ENCODE measurements around the gene MZF1.
"Not testable (repeated sequence)": the region's sequence is repeated elsewhere in the genome, so short reads cannot be mapped to it uniquely, and the experiment has no call there.

DNA sequence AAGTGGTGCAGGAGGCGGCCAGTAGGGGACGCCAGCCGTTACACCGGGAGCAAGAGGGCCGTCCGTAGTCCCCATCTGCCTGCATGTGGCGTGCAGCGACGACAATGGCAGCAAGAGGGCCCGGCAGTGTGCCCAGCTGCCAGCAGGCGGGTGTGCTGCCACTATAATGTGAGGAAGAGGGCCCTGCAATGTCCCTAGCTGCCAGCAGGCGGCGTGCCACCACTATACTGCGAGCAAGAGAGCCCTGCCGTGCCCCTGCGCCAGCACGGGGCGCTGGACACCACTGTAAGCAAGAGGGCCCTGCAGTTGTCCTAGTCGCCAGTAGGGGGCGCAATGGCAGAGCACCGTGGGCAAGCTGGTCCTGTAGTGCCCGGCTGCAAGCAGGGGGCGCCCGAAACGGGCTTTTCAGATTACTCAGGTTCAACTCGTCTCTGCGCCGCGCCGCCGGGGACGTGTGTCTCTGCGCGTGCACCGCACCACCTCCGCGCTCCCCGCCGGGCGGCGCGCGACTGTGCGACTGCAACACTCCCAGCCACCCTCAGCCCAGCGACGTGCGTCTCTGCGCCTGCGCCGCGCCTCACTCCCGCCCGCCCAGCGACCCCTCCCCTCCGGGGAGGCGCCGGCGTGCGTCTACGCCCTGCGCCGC lies 33.2 kb upstream of the MZF1 start:
- not testable (repeated sequence) for TF ChIP-seq ARHGAP35 (IDR thresholded peaks at IDR 0.05; ENCODE audit: partially characterized antibody); DNMT1 (IDR thresholded peaks at IDR 0.05); NCOR1 (IDR thresholded peaks at IDR 0.05)
- TF ChIP-seq, protein P1, sequence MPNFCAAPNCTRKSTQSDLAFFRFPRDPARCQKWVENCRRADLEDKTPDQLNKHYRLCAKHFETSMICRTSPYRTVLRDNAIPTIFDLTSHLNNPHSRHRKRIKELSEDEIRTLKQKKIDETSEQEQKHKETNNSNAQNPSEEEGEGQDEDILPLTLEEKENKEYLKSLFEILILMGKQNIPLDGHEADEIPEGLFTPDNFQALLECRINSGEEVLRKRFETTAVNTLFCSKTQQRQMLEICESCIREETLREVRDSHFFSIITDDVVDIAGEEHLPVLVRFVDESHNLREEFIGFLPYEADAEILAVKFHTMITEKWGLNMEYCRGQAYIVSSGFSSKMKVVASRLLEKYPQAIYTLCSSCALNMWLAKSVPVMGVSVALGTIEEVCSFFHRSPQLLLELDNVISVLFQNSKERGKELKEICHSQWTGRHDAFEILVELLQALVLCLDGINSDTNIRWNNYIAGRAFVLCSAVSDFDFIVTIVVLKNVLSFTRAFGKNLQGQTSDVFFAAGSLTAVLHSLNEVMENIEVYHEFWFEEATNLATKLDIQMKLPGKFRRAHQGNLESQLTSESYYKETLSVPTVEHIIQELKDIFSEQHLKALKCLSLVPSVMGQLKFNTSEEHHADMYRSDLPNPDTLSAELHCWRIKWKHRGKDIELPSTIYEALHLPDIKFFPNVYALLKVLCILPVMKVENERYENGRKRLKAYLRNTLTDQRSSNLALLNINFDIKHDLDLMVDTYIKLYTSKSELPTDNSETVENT (CRISPR knock-in tag; IDR thresholded peaks at IDR 0.05): not testable (repeated sequence)

All from K562 (cell line).